ENCODE data around the gene ZBED5.
"Not testable (repeated sequence)": the region's sequence is repeated elsewhere in the genome, so short reads cannot be mapped to it uniquely, and the experiment has no call there.

Gene ZBED5

DNA sequence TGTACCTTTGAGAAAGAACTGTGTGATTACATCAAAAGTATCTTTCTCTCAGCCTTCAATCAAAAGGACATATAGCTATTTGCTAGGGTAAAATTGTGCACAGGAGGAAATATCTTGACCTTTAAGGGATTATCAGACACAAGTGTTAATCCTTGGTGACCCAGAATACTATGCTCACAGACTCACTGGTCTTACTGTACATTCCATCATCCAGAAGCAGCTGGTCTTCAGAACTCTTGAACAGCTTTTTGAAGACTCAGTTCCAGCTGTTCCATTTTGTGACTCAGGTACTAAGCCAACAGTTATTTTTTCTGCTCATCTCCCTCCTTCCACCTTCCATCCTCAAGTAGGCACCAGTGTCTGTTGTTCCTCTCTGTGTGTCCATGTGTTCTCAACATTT is 19.8 kb downstream of the ZBED5 start:
- DNase-seq (ENCODE audit: low spot score), result no peak

GRCh38 chr11:10836884-10837283 is 21.0 kb downstream of the ZBED5 start:
- DNase-seq (ENCODE audit: low spot score), result not testable (repeated sequence)

DNA sequence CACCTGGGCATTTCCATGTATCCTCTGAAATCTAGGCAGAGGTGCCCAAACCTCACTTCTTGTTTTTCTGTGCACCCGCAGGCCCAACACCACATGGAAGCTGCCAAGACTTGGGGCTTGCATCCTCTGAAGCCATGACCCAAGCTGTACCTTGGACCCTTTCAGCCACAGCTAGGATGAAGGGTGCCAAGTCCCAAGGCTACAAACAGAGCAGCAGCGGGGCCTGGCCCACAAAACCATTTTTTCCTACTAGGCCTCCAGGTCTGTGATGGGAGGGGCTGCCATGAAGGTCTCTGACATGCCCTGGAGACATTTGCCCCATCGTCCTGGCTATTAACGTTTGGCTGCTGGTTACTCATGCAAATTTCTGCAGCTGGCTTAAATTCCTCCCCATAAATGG is 28.7 kb downstream of the ZBED5 start:
- no peak for DNase-seq (ENCODE audit: low spot score)

DNA sequence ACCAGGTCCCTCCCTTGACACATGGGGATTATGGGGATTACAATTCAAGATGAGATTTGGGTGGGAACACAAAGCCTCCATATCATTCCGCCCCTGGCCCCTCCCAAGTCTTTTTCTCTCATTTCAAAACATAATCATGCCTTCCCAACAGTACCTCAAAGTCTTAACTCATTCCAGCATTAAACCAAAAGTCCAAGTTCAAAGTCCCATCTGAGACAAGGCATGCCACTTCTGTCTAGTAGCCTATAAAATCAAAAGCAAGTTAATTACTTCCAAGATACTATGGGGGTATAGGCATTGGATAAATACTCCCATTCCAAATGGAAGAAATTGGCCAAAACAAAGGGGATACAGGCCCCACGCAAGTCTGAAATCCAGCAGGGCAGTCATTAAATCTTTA is 29.5 kb downstream of the ZBED5 start:
- no peak for DNase-seq (ENCODE audit: low spot score)

- no peak for DNase-seq (ENCODE audit: low spot score)
Observed at GRCh38 chr11:10824888-10825287, 33.0 kb downstream of the ZBED5 start.

DNA sequence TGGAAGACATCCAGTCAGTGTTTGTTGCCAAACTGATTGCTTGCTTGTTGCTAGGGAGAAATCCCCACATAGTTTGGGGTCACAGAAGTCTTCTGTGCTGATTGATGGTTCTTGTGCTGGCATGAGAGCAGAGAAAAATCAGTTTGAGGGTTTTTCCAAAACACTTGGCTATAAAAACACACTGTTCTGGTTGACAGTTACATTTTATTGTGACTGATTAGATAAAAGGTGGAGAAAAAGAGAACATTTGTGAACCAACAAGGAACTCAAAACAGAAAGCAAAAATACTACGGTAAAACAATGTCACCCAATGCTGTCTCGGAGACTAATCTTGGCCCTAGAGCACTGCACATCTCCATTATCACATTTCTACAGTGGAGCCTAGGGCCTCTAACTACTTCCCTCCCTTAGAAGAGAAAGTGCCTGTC is 34.7 kb downstream of the ZBED5 start:
- DNase-seq (ENCODE audit: low spot score), result no peak

DNA sequence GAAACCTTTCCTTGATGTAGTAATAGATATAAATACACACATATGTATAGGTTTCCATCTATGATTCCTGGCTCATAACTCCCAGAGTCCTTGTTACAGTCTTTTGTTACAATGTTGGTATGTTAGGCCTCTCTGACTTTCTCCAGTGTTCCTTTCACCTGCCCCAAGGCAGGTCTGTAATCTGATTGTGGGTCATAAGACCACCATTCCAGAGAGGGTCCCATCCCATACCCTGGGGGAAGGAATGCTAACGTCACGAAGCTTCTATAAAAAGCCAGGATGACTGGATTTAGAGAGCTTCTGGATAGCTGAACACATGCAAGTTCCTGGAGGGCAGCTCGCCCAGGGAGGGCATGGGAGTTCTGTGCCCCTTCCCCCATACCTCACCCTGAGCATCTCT is 35.4 kb downstream of the ZBED5 start:
- DNase-seq (ENCODE audit: low spot score), result not testable (repeated sequence)

GRCh38 chr11:10818594-10818993 is 39.3 kb downstream of the ZBED5 start:
- DNase-seq (ENCODE audit: low spot score), result no peak

- no peak for DNase-seq (ENCODE audit: low spot score)
Observed at GRCh38 chr11:10813945-10814344, 43.9 kb downstream of the ZBED5 start.

- peak; percentile 70 for DNase-seq (ENCODE audit: low spot score)
Observed at GRCh38 chr11:10809373-10810160, 48.3 kb downstream of the ZBED5 start.

DNA sequence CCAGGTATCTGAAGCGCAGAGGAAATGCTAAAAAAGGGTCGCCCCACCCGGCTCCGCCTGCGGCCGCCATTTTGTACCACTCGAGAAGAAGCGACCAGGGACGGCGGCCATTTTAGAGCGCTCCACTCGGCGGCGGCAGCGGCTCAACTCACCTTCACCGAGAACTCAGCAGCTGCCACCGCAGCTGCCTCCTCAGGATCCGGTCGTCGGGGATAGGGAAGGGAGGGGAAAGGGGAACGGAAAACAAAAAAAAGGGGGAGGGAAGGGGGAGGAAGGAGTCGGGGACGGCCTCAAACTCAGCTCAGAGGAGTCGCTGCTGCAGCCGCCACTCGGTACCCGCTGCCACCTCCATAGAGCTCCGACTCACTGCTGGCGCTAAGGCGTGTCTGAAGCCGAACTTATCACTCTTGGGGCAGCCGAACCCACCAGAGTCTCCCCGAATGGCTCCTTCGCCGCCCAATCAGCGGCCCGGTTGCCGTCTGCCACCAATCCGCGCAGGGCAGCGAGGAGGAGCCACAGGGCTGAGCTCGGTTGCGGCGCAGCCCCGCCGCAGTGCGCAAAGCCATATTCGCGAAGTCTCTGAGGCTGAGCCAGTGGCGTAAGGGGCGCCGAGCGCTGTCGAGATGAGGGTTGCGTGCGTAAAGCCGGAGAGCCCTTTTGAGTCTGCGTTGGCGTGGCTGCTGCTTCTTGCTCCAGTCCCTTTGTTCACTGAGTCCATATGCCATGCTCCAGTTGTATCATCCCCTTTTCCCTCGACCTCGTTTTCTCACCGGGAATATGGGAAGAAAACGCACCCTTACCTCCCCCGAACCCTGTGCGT is 49.1 kb downstream of the ZBED5 start, which contains the start of gene EIF4G2:
TSS of gene EIF4G2 (minus strand) at position 374 of the 820 bp plus-strand sequence.
- peak; percentile 98 for DNase-seq (ENCODE audit: low spot score)

DNA sequence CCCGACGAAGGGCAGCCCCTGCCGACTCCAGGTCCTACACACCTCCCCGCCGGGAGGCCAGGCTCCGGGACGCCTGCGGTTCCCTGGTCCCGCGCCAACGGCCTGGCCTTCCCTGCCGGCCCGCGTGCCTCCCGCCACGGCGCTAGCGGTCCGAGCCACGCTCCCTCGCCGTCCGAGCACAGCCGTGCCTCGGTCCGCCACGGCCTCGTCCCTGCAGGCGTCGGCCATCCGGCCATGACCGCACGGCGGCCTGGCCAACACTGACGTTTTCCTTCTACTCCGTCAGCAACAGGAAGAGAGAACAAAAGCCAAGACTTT is 49.7 kb downstream of the ZBED5 start:
- DNase-seq (ENCODE audit: low spot score), result no peak

DNA sequence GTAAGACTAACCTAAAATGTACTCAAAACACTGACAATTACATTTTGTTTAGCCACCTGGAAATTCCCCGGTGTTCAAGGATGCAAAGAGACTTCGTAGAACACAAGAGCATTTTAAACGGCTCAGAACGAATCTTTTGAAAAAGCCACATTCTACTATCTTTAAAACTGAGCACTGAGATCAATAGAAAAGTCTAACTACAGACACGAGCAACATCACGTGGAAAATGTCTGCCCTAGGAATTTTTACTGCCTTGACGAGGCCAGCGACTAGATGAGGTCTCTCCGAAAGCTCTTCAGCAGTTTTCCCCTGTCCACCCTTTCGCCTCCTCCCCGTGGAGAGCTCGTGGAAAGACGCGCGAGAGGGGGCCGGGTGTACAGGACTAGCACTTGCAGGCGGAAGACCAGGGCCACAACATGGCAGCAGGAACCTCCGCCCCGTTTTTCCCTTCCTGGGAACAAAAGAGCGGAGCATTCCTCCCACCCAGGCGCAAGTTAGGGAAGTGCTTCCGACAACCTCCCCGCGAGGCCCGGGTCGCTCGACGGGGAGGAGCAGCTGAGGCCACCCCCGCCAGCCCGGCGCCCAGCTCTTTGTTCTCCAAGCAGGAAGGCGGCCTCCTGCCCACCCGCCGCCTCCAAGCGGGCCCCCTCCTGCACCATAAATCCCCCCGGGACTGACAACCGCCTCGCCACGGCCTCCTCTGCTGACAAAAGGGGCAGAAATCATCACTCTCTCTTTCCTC is 50.2 kb downstream of the ZBED5 start:
- DNase-seq (ENCODE audit: low spot score), result peak; percentile 40

- DNase-seq (ENCODE audit: low spot score), result no peak
Observed at GRCh38 chr11:10806206-10806605, 51.6 kb downstream of the ZBED5 start.

- no peak for DNase-seq (ENCODE audit: low spot score)
Observed at GRCh38 chr11:10805741-10806140, 52.1 kb downstream of the ZBED5 start.

- DNase-seq (ENCODE audit: low spot score), result no peak
Observed at GRCh38 chr11:10803676-10804075, 54.2 kb downstream of the ZBED5 start.

Data from hepatic stellate cell (primary cell).